Esophagus squamous epithelium (tissue), 5 donors: ENCODE data around the gene KCTD1. TPM values are rescaled to one million over a fixed set of nuclear protein-coding genes. Genes with fewer than 3 reads are reported as not detected.
"Not testable (repeated sequence)": the region's sequence is repeated elsewhere in the genome, so short reads cannot be mapped to it uniquely, and the experiment has no call there.

ENCODE experiments used
- DNase-seq: peaks from one replicate; lab custom pipeline; 2025; lab: John Stamatoyannopoulos, UW
- H3K27ac ChIP-seq, 4 donors: fragments of 200-600 bp; sonication (generic); one replicate each; pipeline ENCODE4 v1.5.1; 2016 to 2019; ENCODE audit warnings: mild to moderate bottlenecking in 1 of 4
- H3K27me3 ChIP-seq, 4 donors: fragments of 200-600 bp; sonication (generic); 1 replicate in 3 of 4; 2 replicates in 1 of 4; pipeline versions ENCODE4 v1.5.1 to v1.6.0; 2017 to 2021; ENCODE audit warnings: antibody characterized with exemption in 1 of 4
- H3K36me3 ChIP-seq, 3 donors: fragments of 200-600 bp; sonication (generic); one replicate each; pipeline ENCODE4 v1.5.1; 2016 to 2019
- H3K4me1 ChIP-seq, 3 donors: fragments of 200-600 bp; sonication (generic); one replicate each; pipeline ENCODE4 v1.5.1; 2017 to 2019
- H3K4me3 ChIP-seq, 4 donors: fragments of 200-600 bp; sonication (generic); 1 replicate in 3 of 4; 2 replicates in 1 of 4; pipeline ENCODE4 v1.5.1; 2016 to 2019; ENCODE audit warnings: mild to moderate bottlenecking in 2 of 4, moderate library complexity in 1 of 4
- H3K9me3 ChIP-seq, 3 donors: fragments of 200-600 bp; sonication (generic); one replicate each; pipeline ENCODE4 v1.5.1; 2016 to 2019
- CTCF ChIP-seq, 6 experiments: fragments of 450-650 bp in 4 of 6; fragments of 200-600 bp in 2 of 6; sonication (generic) in 2 of 6; IDR thresholded peaks; one replicate each; pipeline ENCODE4 v1.5.1; 2016 to 2019; ENCODE audit warnings: antibody characterized with exemption in 6 of 6, mild to moderate bottlenecking in 4 of 6, moderate library complexity in 4 of 6
- POLR2A ChIP-seq, 4 donors: fragments of 450-650 bp; IDR thresholded peaks; one replicate each; pipeline ENCODE4 v1.6.1; 2017; ENCODE audit warnings: antibody characterized with exemption in 4 of 4, mild to moderate bottlenecking in 4 of 4, moderate library complexity in 3 of 4
- WGBS, 2 donors: methylation state at CpG; one replicate each; pipeline ENCODE4 v1.1.5; 2018; 5-methylcytosine and 5-hydroxymethylcytosine counted together
- intact Hi-C: fragments of 100-400 bp; cut with DNase I; formaldehyde crosslinking; loops from one replicate; pipeline ENCODE4 v1.15.0; 2022
- total RNA-seq, 4 donors: library from RNA; depleted of rRNA; stranded (reverse); fragments of >200 nt; gene quantifications; one replicate each; pipeline ENCODE4 v1.1.0, GENCODE V29; 2016
- donor health status: DM: yes; HTN: yes; CAD: no.

Gene KCTD1
- total RNA-seq, 4 donors from 2014 or later = 46.0 to 67.1 (median 56.6) TPM

GRCh38 chr18:26439537-26439936 lies 108.8 kb downstream of the KCTD1 start:
- no peaks in the 10 kb centered on the region for H3K27me3 ChIP-seq
- intact Hi-C loops = no loop called here
- H3K4me1 ChIP-seq = peaks cover 0 to 25% (median 0%) of the 10 kb centered on the region in 3 donors
- 82 to 94% methylated on average over 4 of the region's 4 CpGs for whole genome bisulfite sequencing, 2 donors
- DNase-seq = no peak
- no peaks in the 10 kb centered on the region for H3K36me3 ChIP-seq
- TF ChIP-seq CTCF (IDR thresholded peaks at IDR 0.05) (no peak), POLR2A (IDR thresholded peaks at IDR 0.05) (no peak)
- H3K27ac ChIP-seq = no peak overlapping the region
- no peak overlapping the region for H3K4me3 ChIP-seq
- no peaks in the 10 kb centered on the region for H3K9me3 ChIP-seq

- intact Hi-C loops = no loop called here
- Histone ChIP-seq H3K27me3 (no peaks in the 10 kb centered on the region), H3K36me3 (no peaks in the 10 kb centered on the region), H3K9me3 (no peaks in the 10 kb centered on the region), H3K4me3 (no peak overlapping the region), H3K27ac (no peak overlapping the region), H3K4me1 (peaks cover 0 to 25% (median 0%) of the 10 kb centered on the region in 3 donors)
- no peak for DNase-seq
- TF ChIP-seq POLR2A (IDR thresholded peaks at IDR 0.05) (no peak), CTCF (IDR thresholded peaks at IDR 0.05) (no peak)
- 75 to 83% methylated on average over 3 to 5 of the region's 5 CpGs for WGBS, 2 donors
Measured at GRCh38 chr18:26438980-26439379, 109.4 kb downstream of the KCTD1 start.

- H3K9me3 ChIP-seq, H3K27me3 ChIP-seq, H3K27ac ChIP-seq, H3K4me3 ChIP-seq, intact Hi-C loops, DNase-seq, H3K36me3 ChIP-seq: not testable (repeated sequence)
- H3K4me1 ChIP-seq = peaks cover 0 to 25% (median 0%) of the 10 kb centered on the region in 3 donors
- 80 to 91% methylated on average over 2 to 3 of the region's 3 CpGs for WGBS, 2 donors
Measured at GRCh38 chr18:26437634-26438033, 110.7 kb downstream of the KCTD1 start.

- DNase-seq = no peak
- H3K4me1 ChIP-seq = peaks cover 0 to 13% (median 0%) of the 10 kb centered on the region in 3 donors
- intact Hi-C loops = no loop called here
- 51 to 56% methylated on average over 8 to 11 of the region's 11 CpGs for WGBS, 2 donors
- no peaks in the 10 kb centered on the region for H3K36me3 ChIP-seq
- no peak for TF ChIP-seq POLR2A (IDR thresholded peaks at IDR 0.05)
- TF ChIP-seq CTCF (IDR thresholded peaks at IDR 0.05) = no peak
- no peaks in the 10 kb centered on the region for H3K27me3 ChIP-seq
- H3K9me3 ChIP-seq = no peaks in the 10 kb centered on the region
- H3K4me3 ChIP-seq = no peak overlapping the region
- no peak overlapping the region for H3K27ac ChIP-seq
Measured at GRCh38 chr18:26436176-26437051, 111.9 kb downstream of the KCTD1 start.

GRCh38 chr18:26435415-26436095 lies 112.8 kb downstream of the KCTD1 start:
- peaks cover 0 to 6% (median 0%) of the 10 kb centered on the region in 3 donors for H3K4me1 ChIP-seq
- no peaks in the 10 kb centered on the region for H3K36me3 ChIP-seq
- DNase-seq = no peak
- WGBS, 2 donors = 84 to 93% methylated on average over 8 of the region's 8 CpGs
- intact Hi-C loops = no loop called here
- no peaks in the 10 kb centered on the region for H3K9me3 ChIP-seq
- no peak for TF ChIP-seq POLR2A (IDR thresholded peaks at IDR 0.05)
- TF ChIP-seq CTCF (IDR thresholded peaks at IDR 0.05) = no peak
- no peak overlapping the region for H3K4me3 ChIP-seq
- H3K27ac ChIP-seq = no peak overlapping the region
- no peaks in the 10 kb centered on the region for H3K27me3 ChIP-seq
